Stimulated activated CD4-positive, alpha-beta T cell treated with anti-CD3 and anti-CD28 coated beads, Interleukin-2, amount 100 ng/mL, for 24 hours (primary cell): ENCODE data around the gene BEST1.

Source experiments
- DNase-seq, 2 donors: peaks; one replicate each; pipeline ENCODE4 v3.0.0-alpha.2; 2020

The BEST1 gene

DNA sequence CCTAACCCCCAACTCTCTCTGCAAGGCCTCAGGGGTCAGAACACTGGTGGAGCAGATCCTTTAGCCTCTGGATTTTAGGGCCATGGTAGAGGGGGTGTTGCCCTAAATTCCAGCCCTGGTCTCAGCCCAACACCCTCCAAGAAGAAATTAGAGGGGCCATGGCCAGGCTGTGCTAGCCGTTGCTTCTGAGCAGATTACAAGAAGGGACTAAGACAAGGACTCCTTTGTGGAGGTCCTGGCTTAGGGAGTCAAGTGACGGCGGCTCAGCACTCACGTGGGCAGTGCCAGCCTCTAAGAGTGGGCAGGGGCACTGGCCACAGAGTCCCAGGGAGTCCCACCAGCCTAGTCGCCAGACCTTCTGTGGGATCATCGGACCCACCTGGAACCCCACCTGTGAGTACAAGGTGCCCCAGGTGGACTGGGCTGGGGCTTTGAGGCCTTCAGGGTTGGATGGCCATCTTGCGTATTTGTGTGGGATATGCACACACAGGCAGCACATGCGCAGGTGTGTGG lies at the start of gene BEST1:
TSS of gene BEST1 (plus strand) at position 317 of the 513 bp plus-strand sequence. CDS start 1,456 bp downstream, outside the sequence.
- no peak for DNase-seq

DNA sequence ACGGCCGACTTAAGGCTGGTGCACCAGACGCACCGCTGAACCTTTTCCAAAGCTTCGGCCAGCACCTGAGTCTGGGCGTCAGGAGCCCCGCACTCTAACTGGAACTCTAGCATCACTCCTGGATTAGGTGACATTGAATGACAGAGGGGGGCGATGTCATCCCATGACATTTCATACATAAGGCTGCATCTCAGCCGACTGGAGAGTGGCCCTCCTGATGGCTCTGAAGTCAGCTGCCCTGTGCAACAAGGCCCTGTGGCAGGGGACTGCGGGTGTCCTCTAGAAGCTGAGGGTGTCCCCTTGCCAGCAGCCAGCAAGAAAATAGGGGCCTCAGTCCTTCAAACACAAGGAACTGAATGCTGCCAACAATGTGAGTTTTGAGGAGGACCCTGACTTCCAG lies 48.8 kb upstream of the BEST1 start:
- no peak for DNase-seq

DNA sequence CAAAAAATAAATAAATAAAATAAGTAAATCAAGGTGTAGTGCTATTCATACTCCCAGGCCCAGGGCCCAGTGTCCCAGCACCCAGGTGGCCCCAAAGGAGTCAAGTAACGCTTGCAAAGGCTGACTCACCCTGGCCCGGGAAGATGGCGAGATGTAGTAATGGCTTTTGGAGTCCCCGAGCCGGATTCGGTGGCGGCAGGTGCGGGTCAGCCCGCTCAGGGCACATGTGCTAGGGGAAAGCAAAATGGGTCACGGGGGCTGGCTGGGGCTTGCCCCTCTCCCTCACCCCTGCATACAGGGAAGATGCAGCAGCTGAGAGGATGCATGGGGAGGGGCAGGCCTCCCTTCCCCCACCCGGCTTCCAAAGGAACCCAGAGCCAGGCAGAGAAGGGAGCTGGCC lies 47.8 kb upstream of the BEST1 start:
- no peak for DNase-seq

DNA sequence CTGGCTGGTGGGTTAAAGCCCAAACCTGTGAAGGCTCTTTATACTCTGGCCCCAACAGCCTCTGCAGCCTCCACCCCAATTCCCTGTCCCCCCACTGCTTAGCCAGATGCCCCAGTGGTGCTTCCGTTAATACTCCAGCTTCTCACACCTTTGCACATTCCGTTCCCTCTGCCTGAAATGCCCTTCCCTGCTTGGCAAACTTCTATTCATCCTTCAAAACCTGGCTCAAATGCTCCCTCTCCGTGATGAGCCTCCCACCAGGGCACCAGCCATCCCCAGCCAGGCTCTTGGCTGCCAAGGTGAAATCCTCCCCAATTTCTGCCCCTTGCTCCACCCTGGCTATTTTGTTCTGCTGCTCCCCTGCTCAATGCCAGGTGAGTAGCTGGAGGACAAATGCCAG lies 46.3 kb upstream of the BEST1 start:
- no peak for DNase-seq

DNA sequence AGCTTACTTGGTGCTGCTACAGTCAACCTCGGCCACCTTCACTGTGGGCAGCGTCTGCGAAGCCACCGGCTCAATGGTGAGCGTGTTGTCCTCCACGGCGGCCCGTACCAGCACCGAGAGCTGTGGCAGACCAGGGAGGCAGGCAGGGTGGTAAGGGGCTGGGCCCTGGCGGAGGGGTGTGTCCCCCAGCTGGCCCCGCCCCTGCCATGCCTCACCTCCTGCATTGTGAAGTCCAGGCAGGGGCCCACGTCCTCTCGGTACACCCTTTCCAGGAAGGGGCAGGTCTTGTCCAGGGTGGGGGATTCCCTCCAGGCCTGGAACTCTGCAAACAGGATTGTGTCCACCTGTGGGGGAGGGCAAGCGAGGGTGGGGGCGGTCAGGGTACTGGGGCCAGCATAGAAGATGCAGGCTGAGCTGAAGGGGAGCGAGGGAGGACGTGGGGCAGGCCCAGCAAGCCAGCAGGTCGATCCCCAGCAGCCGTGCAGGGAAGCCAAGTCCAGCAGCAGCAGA lies 45.6 kb upstream of the BEST1 start:
- peak in 1 of 2 donors; percentile 31 for DNase-seq

DNA sequence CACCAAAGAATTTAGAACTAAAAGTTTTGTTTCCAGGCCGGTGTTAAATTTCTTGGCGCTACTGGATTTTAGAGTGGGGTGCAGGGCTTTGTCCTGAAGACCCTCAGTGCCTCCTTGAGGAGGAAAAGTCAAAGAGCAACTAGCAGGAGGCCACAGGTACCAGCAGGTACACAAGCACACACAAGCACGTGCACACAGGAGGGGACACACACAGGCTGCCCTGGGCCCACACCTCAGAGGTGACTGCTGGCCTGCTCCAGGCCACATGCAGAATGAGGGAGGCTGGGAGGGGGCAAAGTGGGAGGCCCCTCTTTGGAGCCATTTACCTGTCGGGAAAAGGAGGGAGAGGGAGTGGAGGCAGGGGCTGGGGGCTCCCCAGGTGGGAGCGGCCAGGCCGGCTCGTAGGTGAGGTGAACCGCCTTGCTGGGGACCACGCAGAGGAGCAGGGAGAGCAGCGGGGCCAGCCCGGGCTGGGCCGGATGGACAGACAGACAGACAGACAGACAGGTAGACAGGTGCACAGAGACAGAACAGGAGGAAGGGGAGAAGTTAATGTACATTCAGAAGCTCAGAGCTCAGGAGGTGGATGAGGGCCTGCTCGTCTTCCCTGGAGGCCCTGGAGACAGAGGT lies 45.0 kb upstream of the BEST1 start:
- DNase-seq = no peak

DNA sequence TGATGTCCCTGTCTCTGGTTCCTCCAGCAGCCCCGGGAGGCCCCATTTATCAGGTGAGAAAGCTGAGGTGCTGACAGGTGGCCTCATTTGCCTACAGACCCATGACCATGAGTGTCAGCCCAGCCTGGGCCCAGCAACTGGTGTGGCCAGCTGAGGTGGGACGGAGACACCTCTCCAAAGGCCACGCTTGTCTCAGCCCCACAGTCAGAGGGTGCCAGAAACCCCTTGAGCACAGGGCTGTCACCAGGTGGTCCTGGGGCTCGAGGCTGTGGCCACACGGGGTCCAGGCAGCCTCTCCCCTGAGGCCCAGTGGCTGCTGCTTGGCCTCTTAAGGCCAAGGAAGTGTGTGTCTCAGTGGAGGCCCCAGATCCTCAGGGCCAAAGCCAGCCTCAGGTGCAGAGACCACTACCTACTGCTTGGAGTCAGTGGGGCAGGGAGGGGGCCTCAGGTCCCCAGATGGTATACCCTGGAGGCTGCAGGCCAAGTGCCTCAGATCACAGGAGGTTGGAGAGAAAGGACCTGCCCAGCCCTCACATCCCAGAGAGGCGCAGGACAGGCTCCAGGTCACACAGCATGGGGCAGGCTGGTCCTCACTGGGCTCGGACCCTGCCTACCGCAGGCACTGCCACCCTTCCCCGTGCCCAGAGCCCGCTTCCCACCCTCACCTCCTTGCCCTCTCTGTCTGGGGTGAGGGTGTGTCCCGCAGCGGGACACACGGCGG lies 44.2 kb upstream of the BEST1 start:
- DNase-seq = no peak

DNA sequence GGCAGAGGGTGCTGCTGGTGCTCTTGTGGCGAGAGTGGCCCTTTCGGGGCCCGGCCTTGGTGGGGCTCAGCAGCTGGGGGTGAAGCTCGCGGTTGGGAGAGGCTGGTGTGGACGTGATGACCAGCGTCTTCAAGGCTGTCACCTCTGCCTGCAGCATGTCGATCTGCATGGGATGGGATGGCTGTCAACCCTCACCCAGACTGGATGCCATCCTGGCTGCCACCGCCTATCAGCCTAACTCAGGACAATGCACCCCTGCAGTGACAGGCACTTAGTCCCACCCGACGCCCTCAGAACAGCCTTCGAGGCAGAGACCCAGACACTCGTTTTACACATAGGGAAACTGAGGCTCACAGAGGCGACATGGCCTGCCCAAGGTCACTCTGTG lies 43.6 kb upstream of the BEST1 start:
- DNase-seq = no peak

DNA sequence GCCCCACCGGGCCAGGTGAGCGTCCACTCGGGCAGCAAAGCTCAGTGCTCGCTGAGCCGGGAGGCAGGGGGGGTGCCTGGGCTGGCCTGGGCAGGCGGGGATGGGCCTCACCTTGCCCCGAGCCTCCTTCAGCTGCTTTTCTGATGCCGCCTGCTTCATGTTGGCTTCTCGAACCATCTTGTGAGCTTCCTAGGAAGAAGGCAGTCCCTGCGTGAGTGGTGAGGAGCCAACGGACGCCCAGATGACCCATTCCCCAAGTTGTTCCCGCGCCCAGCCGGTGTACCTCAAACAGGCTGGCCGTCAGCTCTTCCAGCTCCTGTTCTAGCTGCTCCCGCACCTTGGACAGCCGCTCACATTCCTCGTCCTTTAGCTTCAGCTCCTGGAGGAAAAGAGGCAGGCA lies 42.9 kb upstream of the BEST1 start:
- no peak for DNase-seq

DNA sequence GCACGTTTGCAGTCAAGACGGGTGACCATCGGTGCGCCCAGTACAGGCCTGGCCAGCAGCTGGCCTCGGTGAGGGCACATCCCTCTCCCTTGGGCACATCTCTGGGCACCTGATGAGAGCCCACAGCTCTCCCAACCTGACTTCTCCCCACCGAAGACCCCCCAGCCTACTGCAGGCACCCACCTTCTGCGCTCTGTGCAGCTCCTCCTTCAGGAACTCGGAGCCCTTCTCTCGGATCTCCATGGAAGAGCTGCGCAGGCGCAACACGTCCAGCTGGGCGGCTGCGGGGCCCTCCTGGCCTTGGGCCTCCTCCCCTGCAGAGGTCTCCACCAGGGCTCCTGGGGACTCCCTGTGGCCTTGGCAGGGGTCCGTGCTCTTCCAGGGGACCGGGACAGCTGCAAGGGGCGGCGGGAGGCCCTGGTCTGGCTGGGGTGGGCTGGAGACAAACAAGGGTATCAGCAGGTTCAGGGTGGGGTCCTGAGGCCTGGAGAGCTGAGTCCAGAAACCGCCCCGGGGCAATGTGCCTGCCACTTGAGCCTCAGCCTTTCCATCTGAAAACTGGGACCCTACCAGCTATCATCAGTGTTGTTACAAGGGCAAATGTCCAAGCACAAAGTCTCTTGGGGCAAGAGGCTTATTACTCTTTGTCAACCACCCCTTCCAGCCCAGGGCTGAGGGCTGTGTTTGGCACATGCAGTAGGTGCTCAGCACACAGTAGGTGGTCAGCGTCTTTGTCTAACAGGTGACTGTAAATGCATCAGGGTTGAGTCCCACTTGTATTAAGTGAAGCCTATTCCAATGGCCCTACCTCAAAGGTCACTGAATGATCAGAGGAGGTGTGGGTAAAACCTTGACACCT lies 42.1 kb upstream of the BEST1 start:
- DNase-seq = no peak

DNA sequence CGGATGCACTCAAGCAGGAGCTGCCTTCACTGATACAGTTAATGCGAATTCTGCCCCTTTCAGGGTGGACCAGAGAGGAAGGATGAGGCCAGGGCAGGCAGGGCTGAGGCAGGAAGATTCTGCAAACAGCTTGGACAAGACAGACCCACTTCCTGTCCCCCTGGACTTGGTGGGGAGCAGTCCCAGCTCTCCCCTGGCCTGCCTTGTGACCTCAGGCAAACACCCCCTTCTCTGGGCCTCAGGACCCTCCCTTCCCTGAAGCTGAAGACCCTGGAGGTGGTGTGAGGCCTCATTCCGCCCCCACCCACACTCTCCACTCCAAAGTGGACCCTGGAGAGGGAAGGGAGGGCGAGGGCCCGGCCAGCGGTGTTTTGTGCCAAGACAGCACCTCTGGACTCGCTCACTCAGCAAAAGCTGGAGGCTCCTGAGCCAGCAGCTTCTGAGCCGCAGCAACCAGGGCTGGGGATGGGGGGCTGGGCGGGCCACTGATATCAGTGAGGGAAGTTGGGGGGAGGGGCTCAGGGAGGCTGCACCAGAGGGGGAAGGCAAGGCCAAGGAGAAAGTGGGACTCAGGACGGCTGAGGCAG lies 41.3 kb upstream of the BEST1 start:
- no peak for DNase-seq

DNA sequence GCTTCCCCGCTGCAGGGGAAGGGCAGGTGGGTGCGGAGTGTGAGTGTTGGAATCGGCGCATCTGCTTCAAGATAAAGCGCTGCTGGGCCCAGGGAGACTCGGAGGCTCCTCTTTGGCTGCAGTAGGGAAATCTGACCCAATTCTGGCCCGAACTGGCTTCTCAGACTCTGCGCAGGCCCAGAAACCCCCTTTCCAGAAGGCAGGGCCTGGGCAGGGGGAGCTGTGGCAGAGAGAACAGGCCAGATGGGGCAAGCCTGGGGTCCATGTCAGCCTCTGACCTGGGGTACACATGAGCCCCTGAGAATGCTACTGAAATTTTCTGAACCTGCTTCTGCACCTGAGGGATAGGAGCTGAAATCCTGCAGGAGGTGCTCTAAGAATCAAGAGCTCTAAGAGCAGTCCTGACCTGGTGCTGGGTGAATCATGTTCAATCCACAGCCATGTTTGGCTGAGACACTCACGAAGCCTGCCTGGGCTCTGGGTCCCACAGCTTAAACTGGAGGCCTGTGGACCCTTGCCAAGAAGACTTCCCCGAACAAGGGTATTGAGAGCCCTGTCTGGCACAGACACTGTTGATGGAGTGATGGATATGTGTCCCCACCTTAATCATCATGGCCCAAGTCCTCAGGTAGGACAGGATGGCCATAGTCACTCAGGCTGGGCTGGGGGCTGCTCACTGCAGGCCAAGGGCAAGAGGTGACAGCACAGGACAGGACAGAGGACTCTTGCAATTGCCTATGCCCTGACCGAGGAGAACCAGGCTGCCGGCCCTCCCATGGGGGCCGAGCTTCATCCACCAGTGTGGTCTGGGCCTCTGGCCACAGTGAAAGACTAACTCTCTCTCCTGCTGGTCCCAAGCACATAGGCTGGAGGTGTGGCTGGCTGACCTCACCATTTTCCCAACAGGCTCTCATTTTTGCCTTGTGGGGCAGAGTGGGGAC lies 39.7 kb upstream of the BEST1 start:
- DNase-seq = no peak

DNA sequence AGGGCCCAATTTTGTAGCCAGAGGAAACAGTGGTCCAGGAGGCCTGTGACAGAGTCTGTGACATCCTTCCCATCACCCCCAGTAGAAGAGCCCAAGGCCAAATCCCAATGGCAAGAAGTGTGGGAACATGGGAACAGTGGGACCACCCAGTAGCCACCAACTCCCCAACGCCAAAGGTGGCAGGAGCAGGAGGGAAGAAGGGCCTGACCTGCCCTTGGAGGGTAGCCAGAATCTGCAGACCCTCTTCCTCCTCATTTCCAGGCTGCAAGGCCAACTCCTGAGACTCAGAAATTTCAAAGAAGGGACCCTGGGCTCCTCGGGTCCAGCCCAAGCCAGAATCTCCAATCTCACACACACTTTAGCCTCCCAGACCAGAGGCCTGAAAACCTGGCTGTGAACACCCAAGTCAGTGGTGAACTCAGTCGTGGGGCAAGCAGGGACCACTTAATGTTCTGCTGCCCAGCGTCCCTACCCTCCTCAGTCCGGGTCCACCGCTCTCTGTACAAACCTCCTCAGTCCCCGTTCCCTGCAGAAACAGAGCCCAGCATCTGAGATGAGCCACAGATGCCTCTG lies 38.9 kb upstream of the BEST1 start:
- no peak for DNase-seq

DNA sequence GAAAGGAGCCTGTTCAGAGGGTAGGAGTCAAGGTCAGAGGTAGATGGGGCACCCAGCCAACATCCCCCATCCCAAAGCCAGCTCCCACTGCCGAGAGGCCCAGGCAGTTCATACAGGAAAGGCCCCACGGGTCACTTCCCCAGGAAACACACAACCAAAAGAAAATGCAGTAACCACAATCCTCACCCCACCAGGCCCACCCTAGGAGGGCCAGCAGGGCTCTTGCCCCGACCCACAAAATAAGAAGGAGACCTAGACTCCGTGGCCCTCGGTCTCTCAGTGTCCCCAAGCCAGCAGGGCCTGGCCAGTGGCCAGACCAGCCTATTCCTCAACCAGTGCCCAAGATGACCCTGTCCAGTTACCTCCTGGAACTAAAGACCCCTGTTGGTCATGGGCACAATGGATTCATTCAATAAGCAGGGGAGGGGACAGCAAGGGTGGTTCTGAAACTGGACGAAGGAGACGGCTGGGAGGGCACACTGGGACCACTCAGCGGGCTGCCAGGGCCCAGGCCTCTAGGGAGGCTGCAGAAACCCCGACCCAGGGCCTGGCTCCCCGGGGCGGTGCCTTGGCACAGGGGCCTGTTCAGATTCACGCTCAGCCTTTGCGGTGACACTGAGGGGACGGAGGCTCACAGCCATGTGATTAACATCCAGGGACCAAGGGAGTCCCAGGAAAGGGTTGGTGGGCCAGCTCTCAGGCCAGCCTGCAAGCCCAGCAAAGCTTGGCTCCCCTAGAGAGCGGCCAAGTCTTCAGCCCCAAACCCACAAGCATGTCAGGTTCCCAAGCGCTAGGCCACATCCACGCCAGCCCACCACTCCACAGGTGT lies 38.2 kb upstream of the BEST1 start:
- no peak for DNase-seq

DNA sequence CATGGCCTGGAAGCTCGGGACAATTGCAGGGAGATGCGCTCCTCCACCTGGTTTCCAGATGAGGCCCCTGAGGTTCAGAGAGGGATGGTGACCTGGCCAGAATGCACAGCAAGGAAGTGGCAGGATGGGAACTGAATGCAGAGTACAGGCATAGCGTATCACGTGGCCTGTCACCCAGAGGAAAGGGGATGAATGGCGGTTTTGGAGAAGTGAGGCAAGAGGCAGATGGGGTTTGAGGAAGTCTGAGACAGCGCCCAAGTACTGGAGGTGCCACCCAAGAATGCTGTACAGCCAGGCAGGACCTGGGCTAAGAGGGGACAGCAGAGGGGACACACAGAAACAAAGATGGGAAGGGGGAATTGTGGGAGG lies 37.6 kb upstream of the BEST1 start:
- DNase-seq = no peak

DNA sequence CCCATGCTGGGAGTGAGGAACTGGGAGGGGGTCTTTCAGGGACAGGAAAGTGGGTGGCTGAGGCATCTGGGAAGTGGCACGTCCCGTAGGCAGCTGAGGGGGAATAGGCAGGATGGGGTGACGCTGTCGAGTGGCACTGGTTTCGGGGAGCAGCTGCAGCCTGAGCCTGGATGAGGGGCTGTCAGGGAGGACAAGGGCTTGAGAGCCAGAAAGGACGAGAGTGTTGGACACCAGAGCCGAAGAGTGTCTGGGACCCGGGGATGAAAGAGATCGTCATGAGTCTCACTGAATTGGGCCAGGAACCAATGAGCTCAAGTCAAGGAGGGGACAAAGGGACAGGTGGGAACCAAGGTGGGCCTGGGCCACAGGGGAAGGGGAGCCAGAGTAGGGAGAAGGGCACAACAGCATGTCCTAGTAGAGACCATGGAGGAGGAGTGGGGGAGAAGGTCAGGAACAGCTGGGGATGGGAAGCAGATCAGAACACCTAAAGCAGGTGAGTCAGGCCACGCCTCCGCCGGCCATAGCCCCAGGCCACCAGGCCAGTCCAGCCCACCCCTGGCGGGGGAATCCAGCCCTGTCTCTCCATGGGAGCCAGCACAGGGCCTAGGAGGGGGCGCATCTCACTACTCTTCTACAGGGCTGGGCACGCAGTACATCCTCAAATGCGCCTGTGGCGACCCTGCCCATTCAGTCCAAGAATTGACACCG lies 37.0 kb upstream of the BEST1 start:
- no peak for DNase-seq

DNA sequence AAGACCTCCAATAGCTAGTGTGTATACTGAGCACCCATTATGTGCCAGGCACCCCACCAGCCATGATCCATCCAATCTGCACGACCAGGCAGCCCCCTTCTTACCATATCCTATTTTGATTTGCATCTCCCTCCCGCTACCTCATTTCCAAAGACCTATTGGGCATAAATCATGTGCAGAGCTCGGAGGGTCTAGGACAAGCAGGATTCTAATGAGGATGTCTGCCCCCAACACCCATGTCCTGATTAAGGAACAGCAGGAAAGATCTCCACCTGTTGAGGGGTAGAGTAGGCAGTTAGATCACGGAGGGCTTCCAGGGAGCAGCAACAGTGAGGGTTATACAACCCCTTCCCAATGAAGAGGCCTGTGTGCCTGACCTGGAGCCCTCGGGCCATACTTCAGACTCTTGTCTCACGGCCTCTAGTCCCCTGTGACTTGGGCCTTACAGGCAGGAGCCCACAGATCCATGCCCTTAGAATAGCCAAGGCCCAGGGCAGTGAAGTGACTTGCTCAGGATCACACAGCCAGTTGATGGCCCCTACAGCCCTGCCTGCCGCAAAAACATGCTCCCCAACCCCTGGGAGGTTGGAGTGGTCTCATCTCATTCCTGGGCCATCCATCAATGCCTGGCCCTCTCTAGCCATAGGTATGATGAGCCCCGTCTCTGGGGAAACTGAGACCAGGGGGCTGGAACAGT lies 36.3 kb upstream of the BEST1 start:
- DNase-seq = no peak

DNA sequence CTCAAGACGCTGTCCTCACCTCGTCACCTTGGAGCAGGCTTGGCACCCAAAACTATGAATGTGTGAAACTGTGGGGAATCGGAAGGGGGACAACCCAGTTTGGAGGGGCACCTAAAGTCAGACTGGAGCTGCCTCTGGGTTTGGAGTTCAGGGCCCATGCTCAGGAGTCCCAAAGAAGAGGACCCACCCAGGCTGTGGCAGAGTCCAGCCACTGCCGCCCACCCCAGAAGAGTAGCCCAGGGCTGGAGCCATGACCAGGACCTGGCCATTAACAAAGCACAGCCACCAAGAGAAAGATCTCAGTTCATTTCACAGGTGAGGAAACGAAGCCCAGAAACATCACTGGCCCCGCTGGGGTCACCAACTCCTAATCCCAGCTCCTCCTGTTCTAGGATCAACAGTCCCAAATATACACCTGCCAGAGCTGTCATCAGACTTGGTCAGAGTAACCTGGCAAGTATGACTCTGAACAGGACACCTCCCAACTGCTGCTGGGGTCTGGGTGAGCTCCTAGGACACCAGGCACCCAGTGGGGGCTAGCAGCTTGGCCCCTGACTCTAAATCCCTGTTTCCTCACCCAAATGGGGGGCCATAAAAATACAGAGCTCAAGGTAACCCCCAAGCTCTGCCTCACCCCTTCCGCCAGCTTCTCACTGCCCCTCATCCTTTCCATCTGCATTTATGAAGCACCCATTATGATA lies 35.5 kb upstream of the BEST1 start:
- DNase-seq = no peak
